Measurements from ENCODE around the gene ABCB9. TPM values are rescaled to one million over a fixed set of nuclear protein-coding genes. Genes with fewer than 3 reads are reported as not detected.
A peak's percentile ranks its signal among the peaks of the same experiment; 100 is the strongest.
"Not testable (repeated sequence)": the region's sequence is repeated elsewhere in the genome, so short reads cannot be mapped to it uniquely, and the experiment has no call there.

Gene ABCB9
- 2.5 TPM for polyA plus RNA-seq (2013, experiment 1 of 2)
- polyA plus RNA-seq (2013, experiment 2 of 2) = 2.2 TPM

DNA sequence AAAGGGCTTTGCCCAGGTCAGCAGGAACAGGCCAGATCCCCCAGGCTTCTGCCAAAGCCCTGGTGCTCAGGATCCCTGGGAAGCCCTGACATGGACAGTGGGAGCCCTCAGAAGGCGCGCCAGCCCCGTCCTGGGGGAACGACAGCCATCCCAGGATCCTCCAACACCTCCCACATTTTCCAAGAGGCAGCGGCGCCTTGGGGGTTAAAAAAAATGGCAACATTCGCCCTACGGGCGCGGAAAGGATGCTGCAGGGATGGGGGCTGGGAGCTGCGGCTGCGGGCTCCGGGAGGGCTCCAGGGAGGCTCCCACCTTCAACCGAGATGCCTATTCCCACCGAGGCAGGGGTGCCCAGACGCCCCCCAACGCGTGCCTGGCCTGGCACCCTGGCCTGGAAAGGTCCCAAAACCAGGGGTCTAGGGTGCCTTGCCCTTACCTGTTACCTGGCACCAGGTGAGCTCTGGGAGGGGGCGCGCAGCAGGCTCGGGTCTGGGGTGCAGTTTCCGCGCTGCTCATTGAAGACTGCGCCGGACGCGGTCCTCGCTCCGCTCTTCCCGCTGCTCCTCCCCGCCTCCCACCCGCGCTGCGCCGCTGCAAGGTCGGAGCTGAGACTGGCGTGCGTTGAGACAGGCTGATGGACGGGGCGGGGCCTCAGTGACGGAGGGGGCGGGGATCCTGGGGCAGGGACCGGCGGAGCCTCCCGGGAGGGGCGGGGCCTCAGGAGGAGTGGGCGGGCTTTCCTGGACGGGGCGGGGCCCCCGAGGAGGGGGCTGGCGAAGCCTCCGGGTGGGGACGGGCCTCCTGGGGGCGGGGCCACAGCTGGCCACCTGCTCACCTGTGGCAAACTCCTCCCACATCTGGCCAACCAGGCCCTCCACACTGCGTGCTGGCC, at the start of gene ABCB9:
ABCB9 (minus strand) TSS at position 613 of the 892 bp plus-strand sequence. CDS start 6,228 bp downstream, outside the sequence.
- H3K4me1 ChIP-seq (ENCODE audit: insufficient read depth, low read length) = peaks cover 8% of the 10 kb centered on the region
- H3K27ac ChIP-seq (ENCODE audit: low read depth, low read length) = no peak within 1 kb of the TSS
- peak within 1 kb of the TSS; percentile 72 for H3K4me3 ChIP-seq (ENCODE audit: low read length)
- 2% methylated on average over 55 of the region's 55 CpGs for WGBS
- H3K9ac ChIP-seq (ENCODE audit: low read depth, low read length) = peak within 1 kb of the TSS; percentile 37; the same call in 1 of the 2 replicates
- H3K27me3 ChIP-seq (ENCODE audit: insufficient read depth, low read length) = no peaks in the 10 kb centered on the region
- no peaks in the 10 kb centered on the region for H3K9me3 ChIP-seq (ENCODE audit: insufficient read depth, low read depth, low read length)
- no peaks in the 10 kb centered on the region for H3K36me3 ChIP-seq (ENCODE audit: insufficient read depth, low read length)

GRCh38 chr12:123014473-123014872, 48.2 kb upstream of the ABCB9 start:
- H3K27me3 ChIP-seq (ENCODE audit: insufficient read depth, low read length); H3K9me3 ChIP-seq (ENCODE audit: insufficient read depth, low read depth, low read length): not testable (repeated sequence)
- WGBS = 88% methylated on average over 4 of the region's 4 CpGs

GRCh38 chr12:123013185-123014095, 47.2 kb upstream of the ABCB9 start:
- Histone ChIP-seq H3K9ac (ENCODE audit: low read depth, low read length) (no peak overlapping the region), H3K27ac (ENCODE audit: low read depth, low read length) (no peak overlapping the region), H3K9me3 (ENCODE audit: insufficient read depth, low read depth, low read length) (no peaks in the 10 kb centered on the region), H3K36me3 (ENCODE audit: insufficient read depth, low read length) (no peaks in the 10 kb centered on the region), H3K27me3 (ENCODE audit: insufficient read depth, low read length) (no peaks in the 10 kb centered on the region), H3K4me1 (ENCODE audit: insufficient read depth, low read length) (no peaks in the 10 kb centered on the region), H3K4me3 (ENCODE audit: low read length) (no peak overlapping the region)
- 96% methylated on average over 19 of the region's 19 CpGs for WGBS

More at GRCh38 chr12:123014473-123014872, 48.2 kb upstream of the ABCB9 start:
- not testable (repeated sequence) for H3K36me3 ChIP-seq (ENCODE audit: insufficient read depth, low read length); H3K27ac ChIP-seq (ENCODE audit: low read depth, low read length); H3K4me1 ChIP-seq (ENCODE audit: insufficient read depth, low read length); H3K4me3 ChIP-seq (ENCODE audit: low read length); H3K9ac ChIP-seq (ENCODE audit: low read depth, low read length)

GRCh38 chr12:123011701-123012100, 45.4 kb upstream of the ABCB9 start:
- H3K36me3 ChIP-seq (ENCODE audit: insufficient read depth, low read length) = no peaks in the 10 kb centered on the region
- WGBS = 88% methylated on average over 6 of the region's 6 CpGs
- H3K9me3 ChIP-seq (ENCODE audit: insufficient read depth, low read depth, low read length) = no peaks in the 10 kb centered on the region
- no peaks in the 10 kb centered on the region for H3K27me3 ChIP-seq (ENCODE audit: insufficient read depth, low read length)
- H3K4me1 ChIP-seq (ENCODE audit: insufficient read depth, low read length) = no peaks in the 10 kb centered on the region
- no peak overlapping the region for H3K4me3 ChIP-seq (ENCODE audit: low read length)
- no peak overlapping the region for H3K9ac ChIP-seq (ENCODE audit: low read depth, low read length)
- H3K27ac ChIP-seq (ENCODE audit: low read depth, low read length) = no peak overlapping the region

- no peaks in the 10 kb centered on the region for H3K27me3 ChIP-seq (ENCODE audit: insufficient read depth, low read length)
- no peaks in the 10 kb centered on the region for H3K9me3 ChIP-seq (ENCODE audit: insufficient read depth, low read depth, low read length)
- H3K4me3 ChIP-seq (ENCODE audit: low read length) = no peak overlapping the region
- H3K4me1 ChIP-seq (ENCODE audit: insufficient read depth, low read length) = no peaks in the 10 kb centered on the region
- 92% methylated on average over 4 of the region's 4 CpGs for WGBS
- H3K36me3 ChIP-seq (ENCODE audit: insufficient read depth, low read length) = no peaks in the 10 kb centered on the region
- no peak overlapping the region for H3K27ac ChIP-seq (ENCODE audit: low read depth, low read length)
- no peak overlapping the region for H3K9ac ChIP-seq (ENCODE audit: low read depth, low read length)
These were observed 44.4 kb upstream of the ABCB9 start for GRCh38 chr12:123010681-123011080.

- WGBS = 96% methylated on average over 1 of the region's 1 CpG
- Histone ChIP-seq H3K4me3 (ENCODE audit: low read length) (no peak overlapping the region), H3K36me3 (ENCODE audit: insufficient read depth, low read length) (no peaks in the 10 kb centered on the region), H3K4me1 (ENCODE audit: insufficient read depth, low read length) (no peaks in the 10 kb centered on the region), H3K9ac (ENCODE audit: low read depth, low read length) (no peak overlapping the region), H3K9me3 (ENCODE audit: insufficient read depth, low read depth, low read length) (no peaks in the 10 kb centered on the region), H3K27ac (ENCODE audit: low read depth, low read length) (no peak overlapping the region), H3K27me3 (ENCODE audit: insufficient read depth, low read length) (no peaks in the 10 kb centered on the region)
These were observed 43.8 kb upstream of the ABCB9 start for GRCh38 chr12:123010110-123010509.

- no peaks in the 10 kb centered on the region for H3K27me3 ChIP-seq (ENCODE audit: insufficient read depth, low read length)
- no peaks in the 10 kb centered on the region for H3K4me1 ChIP-seq (ENCODE audit: insufficient read depth, low read length)
- H3K4me3 ChIP-seq (ENCODE audit: low read length) = no peak overlapping the region
- 86% methylated on average over 12 of the region's 12 CpGs for WGBS
- no peak overlapping the region for H3K9ac ChIP-seq (ENCODE audit: low read depth, low read length)
- H3K27ac ChIP-seq (ENCODE audit: low read depth, low read length) = no peak overlapping the region
- no peaks in the 10 kb centered on the region for H3K36me3 ChIP-seq (ENCODE audit: insufficient read depth, low read length)
- H3K9me3 ChIP-seq (ENCODE audit: insufficient read depth, low read depth, low read length) = no peaks in the 10 kb centered on the region
These were observed 40.7 kb upstream of the ABCB9 start for GRCh38 chr12:123006977-123007376.

DNA sequence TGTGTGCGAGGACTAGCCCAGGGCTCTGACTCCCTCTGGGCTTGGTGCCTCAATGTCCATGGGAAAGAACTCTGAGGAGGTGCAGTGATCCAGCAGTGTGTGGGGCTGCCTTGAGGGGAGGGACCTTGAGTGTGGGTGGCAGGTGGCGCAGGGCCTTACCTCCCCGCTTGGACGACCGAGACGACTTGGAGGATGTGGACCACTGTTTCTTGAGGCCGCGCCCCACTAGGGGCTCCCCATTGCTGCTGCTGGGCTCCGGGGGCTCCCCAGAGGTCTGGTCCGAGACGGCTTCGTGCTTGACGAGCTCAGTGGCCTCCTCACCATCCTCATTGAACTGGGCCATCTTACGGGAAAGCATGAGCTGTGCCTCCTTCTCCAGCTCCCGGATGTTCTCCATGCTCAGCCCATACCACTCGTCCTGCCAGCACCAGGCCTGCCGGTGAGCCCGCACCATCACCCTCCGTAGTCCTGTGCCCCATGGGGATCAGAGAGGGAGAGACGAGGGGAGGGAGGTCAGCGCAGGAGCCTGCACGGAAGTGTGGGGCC, 38.9 kb upstream of the ABCB9 start:
- no peak overlapping the region for H3K9ac ChIP-seq (ENCODE audit: low read depth, low read length)
- no peaks in the 10 kb centered on the region for H3K4me1 ChIP-seq (ENCODE audit: insufficient read depth, low read length)
- no peaks in the 10 kb centered on the region for H3K36me3 ChIP-seq (ENCODE audit: insufficient read depth, low read length)
- 95% methylated on average over 22 of the region's 22 CpGs for WGBS
- no peaks in the 10 kb centered on the region for H3K27me3 ChIP-seq (ENCODE audit: insufficient read depth, low read length)
- H3K9me3 ChIP-seq (ENCODE audit: insufficient read depth, low read depth, low read length) = no peaks in the 10 kb centered on the region
- H3K4me3 ChIP-seq (ENCODE audit: low read length) = no peak overlapping the region
- no peak overlapping the region for H3K27ac ChIP-seq (ENCODE audit: low read depth, low read length)

- Histone ChIP-seq H3K36me3 (ENCODE audit: insufficient read depth, low read length) (no peaks in the 10 kb centered on the region), H3K9me3 (ENCODE audit: insufficient read depth, low read depth, low read length) (no peaks in the 10 kb centered on the region), H3K4me3 (ENCODE audit: low read length) (no peak overlapping the region), H3K4me1 (ENCODE audit: insufficient read depth, low read length) (no peaks in the 10 kb centered on the region), H3K27me3 (ENCODE audit: insufficient read depth, low read length) (no peaks in the 10 kb centered on the region), H3K27ac (ENCODE audit: low read depth, low read length) (no peak overlapping the region), H3K9ac (ENCODE audit: low read depth, low read length) (no peak overlapping the region)
- WGBS = 94% methylated on average over 14 of the region's 14 CpGs
These were observed 38.0 kb upstream of the ABCB9 start for GRCh38 chr12:123004287-123004686.

DNA sequence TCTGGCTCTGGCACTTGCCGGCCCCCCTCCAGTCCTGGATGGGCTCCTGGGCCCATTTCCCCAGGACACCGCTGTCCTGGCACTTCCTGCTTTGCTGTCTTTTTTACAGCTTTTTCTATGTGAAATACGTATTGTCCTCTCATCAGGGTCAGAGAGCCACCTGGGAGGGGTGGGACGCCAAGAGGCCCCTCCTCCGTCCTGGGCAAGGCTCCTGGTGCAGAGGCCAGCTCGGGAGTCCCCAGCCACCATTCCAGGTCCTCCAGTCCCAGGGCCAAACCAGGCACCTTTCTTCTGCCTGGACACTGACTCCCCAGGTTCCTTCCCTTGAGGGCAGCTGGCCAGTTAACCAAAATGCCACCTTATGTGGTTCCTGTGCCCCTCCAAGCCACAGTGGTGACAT, 37.0 kb upstream of the ABCB9 start:
- H3K4me1 ChIP-seq (ENCODE audit: insufficient read depth, low read length) = no peaks in the 10 kb centered on the region
- H3K9ac ChIP-seq (ENCODE audit: low read depth, low read length) = no peak overlapping the region
- H3K27me3 ChIP-seq (ENCODE audit: insufficient read depth, low read length) = no peaks in the 10 kb centered on the region
- H3K4me3 ChIP-seq (ENCODE audit: low read length) = no peak overlapping the region
- WGBS = 91% methylated on average over 6 of the region's 6 CpGs
- H3K9me3 ChIP-seq (ENCODE audit: insufficient read depth, low read depth, low read length) = no peaks in the 10 kb centered on the region
- H3K27ac ChIP-seq (ENCODE audit: low read depth, low read length) = no peak overlapping the region
- no peaks in the 10 kb centered on the region for H3K36me3 ChIP-seq (ENCODE audit: insufficient read depth, low read length)

GRCh38 chr12:123001464-123001863, 35.2 kb upstream of the ABCB9 start:
- Histone ChIP-seq H3K4me3 (ENCODE audit: low read length) (no peak overlapping the region), H3K27me3 (ENCODE audit: insufficient read depth, low read length) (no peaks in the 10 kb centered on the region), H3K27ac (ENCODE audit: low read depth, low read length) (no peak overlapping the region), H3K9me3 (ENCODE audit: insufficient read depth, low read depth, low read length) (no peaks in the 10 kb centered on the region), H3K4me1 (ENCODE audit: insufficient read depth, low read length) (no peaks in the 10 kb centered on the region), H3K36me3 (ENCODE audit: insufficient read depth, low read length) (no peaks in the 10 kb centered on the region), H3K9ac (ENCODE audit: low read depth, low read length) (no peak overlapping the region)
- 92% methylated on average over 3 of the region's 3 CpGs for WGBS

Data from HUES64 (cell line).